Activated CD4-positive, alpha-beta T cell treated with anti-CD3 and anti-CD28 coated beads, Interleukin-2, amount 10 ng/mL, durations not matched to agents 24 days and 14 days (primary cell): ENCODE results near the gene KLF4. TPM values are rescaled to one million over a fixed set of nuclear protein-coding genes. Genes with fewer than 3 reads are reported as not detected.

Source experiments
- DNase-seq: peaks from one replicate; pipeline ENCODE4 v3.0.0; 2022
- H3K27ac Mint-ChIP-seq: one replicate; pipeline ENCODE4 v1.8.0; 2022; ENCODE audit warnings: mild to moderate bottlenecking, mixed read lengths
- H3K27me3 Mint-ChIP-seq: one replicate; pipeline ENCODE4 v1.8.0; 2022; ENCODE audit warnings: mixed read lengths
- H3K36me3 Mint-ChIP-seq: one replicate; pipeline ENCODE4 v1.8.0; 2022; ENCODE audit warnings: low read depth, mild to moderate bottlenecking, mixed read lengths
- H3K4me1 Mint-ChIP-seq: one replicate; pipeline ENCODE4 v1.8.0; 2021; ENCODE audit warnings: mixed read lengths
- H3K4me3 Mint-ChIP-seq: one replicate; pipeline ENCODE4 v1.8.0; 2022; ENCODE audit warnings: mild to moderate bottlenecking, moderate library complexity, mixed read lengths
- H3K9me3 Mint-ChIP-seq: one replicate; pipeline ENCODE4 v1.8.0; 2021; ENCODE audit warnings: mixed read lengths
- intact Hi-C: fragments of 100-400 bp; cut with micrococcal nuclease; formaldehyde crosslinking; loops from one replicate; pipeline ENCODE4 v1.15.1; 2023
- total RNA-seq: library from RNA; stranded (reverse); gene quantifications from 2 replicates; pipeline ENCODE4 v1.2.3, GENCODE V29; 2022

Gene KLF4
- total RNA-seq, 1 donor from 2014 or later: 1.0 TPM

DNA sequence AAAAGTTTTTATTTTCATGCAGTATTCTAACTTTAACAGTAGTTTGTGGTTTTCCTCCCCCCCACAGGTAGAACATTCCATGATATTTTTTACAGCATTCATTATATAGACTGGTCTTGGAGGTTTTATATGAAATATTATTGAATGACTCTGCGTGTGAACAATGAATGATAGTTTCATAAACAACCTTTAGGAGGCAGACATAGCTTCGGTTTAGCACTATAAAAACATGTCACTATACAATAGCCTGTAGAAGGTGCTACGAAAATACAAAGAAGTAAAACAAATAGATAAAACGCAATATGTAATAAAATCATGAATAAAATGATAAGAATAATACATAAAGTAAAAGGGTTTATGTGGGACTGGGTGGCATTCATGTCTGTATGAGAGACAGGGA lies 8.5 kb downstream of the KLF4 start:
- Mint-ChIP-seq H3K27me3 (peaks cover 23% of the 10 kb centered on the region), H3K36me3 (no peaks in the 10 kb centered on the region), H3K27ac (no peak overlapping the region), H3K9me3 (no peaks in the 10 kb centered on the region), H3K4me3 (no peak overlapping the region), H3K4me1 (no peaks in the 10 kb centered on the region)
- no peak for DNase-seq
- intact Hi-C loops: no loop called here

DNA sequence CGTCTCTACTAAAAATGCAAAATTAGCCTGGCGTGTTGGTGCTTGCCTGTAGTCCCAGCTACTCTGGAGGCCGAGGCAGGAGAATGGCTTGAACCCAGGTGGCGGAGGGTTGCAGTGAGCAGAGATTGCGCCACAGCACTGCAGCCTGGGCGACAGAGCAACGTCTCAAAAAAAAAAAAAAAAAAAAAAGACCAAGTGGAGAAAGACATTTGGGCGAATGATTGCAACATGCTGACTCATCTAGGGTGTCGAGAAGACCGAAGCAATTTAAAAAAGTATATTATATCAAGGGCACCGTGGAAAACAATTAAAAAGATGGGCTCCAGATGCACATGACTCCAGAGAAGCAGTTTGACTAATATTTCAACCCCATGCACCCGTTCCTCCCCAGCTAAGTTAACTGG lies 9.2 kb downstream of the KLF4 start:
- Mint-ChIP-seq H3K4me1 (no peaks in the 10 kb centered on the region), H3K36me3 (no peaks in the 10 kb centered on the region)
- intact Hi-C loops: no loop called here

DNA sequence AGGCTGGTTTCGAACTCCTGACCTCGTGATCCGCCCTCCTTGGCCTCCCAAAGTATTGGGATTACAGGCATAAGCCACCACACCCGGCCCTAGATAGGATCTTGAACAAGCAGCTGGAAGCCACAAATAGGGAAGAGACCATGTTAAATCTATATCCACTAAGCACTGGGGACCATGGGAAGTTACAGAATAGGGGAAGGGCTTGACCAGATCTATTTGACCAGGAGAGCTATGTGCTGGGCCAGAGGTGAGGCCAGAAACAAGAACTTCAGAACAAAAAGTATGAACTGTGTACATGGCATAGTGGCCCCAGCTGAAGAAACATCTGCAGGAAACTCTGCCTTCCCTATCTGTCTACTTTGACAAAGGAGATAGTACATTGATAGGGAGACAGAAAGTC lies 10.8 kb downstream of the KLF4 start:
- intact Hi-C loops: no loop called here
- H3K9me3 Mint-ChIP-seq: no peaks in the 10 kb centered on the region
- DNase-seq: no peak
- no peaks in the 10 kb centered on the region for H3K4me1 Mint-ChIP-seq
- H3K27me3 Mint-ChIP-seq: peaks cover 12% of the 10 kb centered on the region
- no peak overlapping the region for H3K4me3 Mint-ChIP-seq
- H3K36me3 Mint-ChIP-seq: no peaks in the 10 kb centered on the region
- no peak overlapping the region for H3K27ac Mint-ChIP-seq

More for the DNA sequence above, 9.2 kb downstream of the KLF4 start:
- Mint-ChIP-seq H3K4me3 (no peak overlapping the region), H3K9me3 (no peaks in the 10 kb centered on the region), H3K27me3 (peaks cover 16% of the 10 kb centered on the region), H3K27ac (no peak overlapping the region)
- no peak for DNase-seq

DNA sequence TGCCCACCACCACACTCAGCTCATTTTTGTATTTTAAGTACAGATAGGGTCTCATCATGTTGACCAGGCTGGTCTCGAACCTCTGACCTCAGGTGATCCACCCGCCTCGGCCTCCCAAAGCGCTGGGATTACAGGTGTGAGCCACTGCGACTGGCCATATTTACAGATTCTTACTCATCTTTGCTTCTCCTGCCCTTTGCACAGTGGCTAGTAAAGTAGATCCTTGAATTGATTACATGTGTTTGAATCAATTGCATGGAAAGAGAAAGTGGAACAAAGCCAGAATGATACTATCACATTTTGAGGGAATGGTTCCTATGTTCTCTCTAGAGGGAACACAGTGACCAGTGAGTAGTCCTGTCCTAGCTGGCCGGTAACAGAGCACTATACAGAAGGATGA lies 15.4 kb downstream of the KLF4 start:
- no peak overlapping the region for H3K4me3 Mint-ChIP-seq
- intact Hi-C loops: no loop called here
- H3K9me3 Mint-ChIP-seq: no peaks in the 10 kb centered on the region
- no peaks in the 10 kb centered on the region for H3K36me3 Mint-ChIP-seq
- no peak overlapping the region for H3K27ac Mint-ChIP-seq
- H3K4me1 Mint-ChIP-seq: no peaks in the 10 kb centered on the region
- DNase-seq: no peak
- peaks cover 2% of the 10 kb centered on the region for H3K27me3 Mint-ChIP-seq

DNA sequence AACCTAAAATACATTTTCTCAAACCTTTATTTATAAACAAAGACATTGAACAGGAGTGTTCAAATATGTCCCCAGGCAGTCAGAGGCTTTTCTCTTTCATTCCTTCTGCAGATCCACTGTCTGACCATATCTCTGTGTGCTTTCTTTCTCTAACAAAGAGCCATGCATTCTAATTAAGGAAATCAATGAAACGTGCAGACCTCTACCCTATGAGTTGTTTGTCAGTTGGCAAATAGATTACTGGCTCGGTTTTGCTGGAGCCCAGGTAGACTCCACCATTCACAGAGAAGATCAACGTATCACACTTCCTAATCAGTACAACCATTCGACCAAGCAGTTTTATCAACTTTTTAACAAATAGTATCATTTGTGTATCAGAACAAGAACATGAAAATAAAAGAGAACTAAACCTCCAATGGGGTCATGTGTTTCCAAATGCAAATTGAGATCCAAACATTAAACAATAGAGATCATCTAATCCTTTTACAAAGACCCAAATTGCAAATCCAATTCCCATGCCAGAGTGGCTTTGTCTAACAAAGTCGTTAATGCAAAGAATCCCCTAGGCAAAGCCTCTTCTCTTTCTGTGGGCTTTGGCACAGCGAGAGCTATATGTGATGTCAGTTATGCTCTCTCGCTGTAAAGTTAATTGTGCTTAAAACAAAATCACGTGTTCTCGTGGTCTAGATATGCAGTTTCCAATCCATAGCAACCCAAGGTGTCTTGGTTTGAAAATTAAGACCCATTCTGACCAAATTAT lies 16.8 kb downstream of the KLF4 start:
- H3K4me1 Mint-ChIP-seq: no peaks in the 10 kb centered on the region
- H3K9me3 Mint-ChIP-seq: no peaks in the 10 kb centered on the region
- DNase-seq: no peak
- H3K4me3 Mint-ChIP-seq: no peak overlapping the region
- intact Hi-C loops: no loop called here
- no peak overlapping the region for H3K27ac Mint-ChIP-seq
- no peaks in the 10 kb centered on the region for H3K36me3 Mint-ChIP-seq
- peaks cover under 1% of the 10 kb centered on the region for H3K27me3 Mint-ChIP-seq

DNA sequence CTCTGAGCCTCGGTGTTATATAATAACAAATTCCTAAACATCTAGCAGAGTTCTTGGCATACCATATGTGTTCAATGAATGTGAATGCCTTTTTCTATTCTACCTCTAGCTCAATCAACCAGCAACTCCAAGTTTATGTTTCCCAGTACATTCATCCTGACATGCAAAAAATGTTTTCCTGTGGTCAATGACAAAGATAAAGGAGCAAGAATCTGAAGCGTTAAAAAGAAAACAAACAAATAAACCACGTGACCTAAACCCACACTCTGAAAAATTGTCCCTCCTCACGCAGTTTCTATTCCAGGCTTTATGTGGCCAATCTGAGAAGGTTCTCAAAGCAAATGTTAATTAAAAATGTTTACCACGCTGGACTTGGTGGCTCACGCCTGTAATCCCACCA lies 18.0 kb downstream of the KLF4 start:
- H3K27me3 Mint-ChIP-seq: peaks cover 11% of the 10 kb centered on the region
- intact Hi-C loops: no loop called here
- no peaks in the 10 kb centered on the region for H3K36me3 Mint-ChIP-seq
- no peak for DNase-seq
- no peak overlapping the region for H3K4me3 Mint-ChIP-seq
- H3K4me1 Mint-ChIP-seq: no peaks in the 10 kb centered on the region
- no peaks in the 10 kb centered on the region for H3K9me3 Mint-ChIP-seq
- H3K27ac Mint-ChIP-seq: no peak overlapping the region

DNA sequence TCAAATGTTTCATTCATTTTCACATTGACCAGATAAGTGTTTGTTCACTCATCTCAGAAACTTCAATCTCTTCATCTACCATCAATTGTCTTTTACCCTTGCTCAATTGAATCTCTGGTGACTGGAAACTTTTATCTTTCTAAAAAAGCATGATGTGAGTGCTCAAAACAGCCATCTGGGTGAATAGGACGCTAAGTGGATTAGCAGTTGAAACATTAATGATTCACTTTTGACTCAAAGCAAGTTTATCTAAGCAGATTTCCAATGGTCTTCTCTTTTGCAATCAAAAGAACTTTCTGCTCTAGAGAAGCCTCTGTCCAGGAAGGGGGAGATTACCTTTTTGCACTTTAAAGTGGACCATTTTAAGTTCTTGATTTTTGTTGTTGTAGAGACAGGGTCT lies 22.2 kb downstream of the KLF4 start:
- Mint-ChIP-seq H3K4me1 (no peaks in the 10 kb centered on the region), H3K27me3 (peaks cover 30% of the 10 kb centered on the region), H3K4me3 (no peak overlapping the region), H3K27ac (no peak overlapping the region), H3K9me3 (no peaks in the 10 kb centered on the region), H3K36me3 (no peaks in the 10 kb centered on the region)
- no peak for DNase-seq
- intact Hi-C loops: loop anchor here (5.0 kb wide), 1 partner anchor 1100 kb away; no protein-coding TSS in a partner anchor

DNA sequence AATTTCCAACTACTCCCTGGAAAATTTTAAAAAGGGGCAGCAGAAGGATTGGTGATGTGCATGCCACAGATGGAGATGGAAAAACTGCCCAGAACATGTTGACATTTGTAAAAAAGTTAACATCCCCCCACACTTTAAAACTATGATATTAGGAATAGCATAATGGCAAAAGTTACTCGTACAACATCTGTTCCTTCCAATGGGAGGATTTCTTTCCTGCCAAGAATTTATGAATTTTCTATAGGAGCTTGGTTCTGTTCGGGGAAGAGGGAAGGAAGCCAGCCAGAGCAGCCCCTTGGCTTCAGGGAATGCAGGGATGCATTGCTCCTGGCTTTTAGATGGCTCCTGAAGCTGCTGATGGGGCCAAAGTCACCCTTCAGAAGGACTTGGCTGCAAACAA lies 22.7 kb downstream of the KLF4 start:
- intact Hi-C loops: loop anchor here (5.0 kb wide), 1 partner anchor 1100 kb away; no protein-coding TSS in a partner anchor
- H3K4me3 Mint-ChIP-seq: no peak overlapping the region
- H3K27me3 Mint-ChIP-seq: peaks cover 32% of the 10 kb centered on the region
- no peaks in the 10 kb centered on the region for H3K4me1 Mint-ChIP-seq
- DNase-seq: no peak
- no peaks in the 10 kb centered on the region for H3K36me3 Mint-ChIP-seq
- H3K9me3 Mint-ChIP-seq: no peaks in the 10 kb centered on the region
- no peak overlapping the region for H3K27ac Mint-ChIP-seq

DNA sequence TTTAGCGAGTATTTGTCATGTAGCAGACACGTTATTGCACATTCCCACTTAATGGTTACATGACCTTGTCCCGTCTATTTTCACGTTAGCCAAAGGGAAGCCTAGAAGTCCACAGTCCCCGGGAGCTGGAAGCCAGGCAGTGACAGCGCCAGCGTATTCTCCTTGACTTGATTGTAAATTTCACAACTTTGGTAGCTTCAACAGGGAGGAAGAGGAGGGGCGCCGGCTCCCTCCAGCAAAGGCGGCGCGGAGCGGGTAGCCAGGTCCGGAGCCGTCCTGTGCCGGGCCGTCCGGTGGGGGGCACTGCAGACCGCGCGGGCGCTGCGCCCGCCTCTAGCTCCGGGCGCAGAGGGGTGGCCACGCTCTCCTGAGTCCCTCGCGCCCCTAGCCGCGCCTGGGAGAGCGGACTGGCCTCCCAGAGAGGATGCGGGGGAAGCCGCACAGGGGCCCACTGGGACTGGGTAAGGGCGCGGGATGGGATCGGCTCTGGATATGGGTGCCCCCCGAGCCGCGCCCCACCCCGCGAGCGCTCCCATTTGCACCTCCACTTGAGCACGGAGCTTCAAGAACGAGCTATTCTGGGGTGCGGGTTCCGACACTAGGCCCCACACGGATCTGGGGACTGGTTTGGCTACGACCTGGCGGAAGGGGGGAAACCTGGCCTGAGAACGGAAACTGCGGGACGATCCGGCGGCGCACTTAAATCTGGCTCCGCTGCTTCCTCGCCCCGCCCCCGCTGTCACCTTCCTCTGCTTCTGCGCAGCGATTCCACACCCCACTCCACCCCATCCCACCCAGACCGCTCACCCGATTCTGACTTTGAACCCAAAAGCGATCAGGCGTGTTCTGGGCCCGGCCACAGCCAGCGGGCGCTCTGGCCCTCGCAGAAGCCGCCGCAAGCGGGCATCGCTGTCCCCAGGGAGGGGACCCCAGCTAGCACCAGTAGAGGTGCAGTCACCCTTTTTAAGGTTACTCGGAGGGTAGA lies 23.8 kb downstream of the KLF4 start:
- peak; percentile 70 for DNase-seq

DNA sequence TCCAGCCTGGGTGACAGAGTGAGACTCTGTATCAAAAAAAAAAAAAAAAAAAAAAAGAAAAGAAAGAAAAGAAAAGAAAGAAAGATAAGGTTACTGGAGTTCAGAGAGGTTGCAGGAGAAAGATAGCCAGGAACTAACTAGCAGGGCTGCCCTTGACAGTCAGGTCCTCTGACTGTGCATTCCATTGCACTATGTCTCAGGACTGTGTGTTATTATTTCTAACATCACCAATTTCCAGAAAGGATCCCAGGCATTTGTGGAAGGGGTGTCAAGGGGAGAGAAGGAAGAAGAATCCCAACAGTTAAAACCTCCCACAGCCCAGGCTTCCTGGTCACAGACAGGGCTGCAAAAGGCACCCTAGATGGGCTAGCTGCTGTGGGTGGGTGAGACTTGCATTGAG lies 25.1 kb downstream of the KLF4 start:
- DNase-seq: no peak
- Mint-ChIP-seq H3K9me3 (no peaks in the 10 kb centered on the region), H3K36me3 (no peaks in the 10 kb centered on the region), H3K4me1 (no peaks in the 10 kb centered on the region), H3K27me3 (peaks cover 34% of the 10 kb centered on the region), H3K4me3 (no peak overlapping the region), H3K27ac (no peak overlapping the region)
- intact Hi-C loops: no loop called here

More for the DNA sequence above, 23.8 kb downstream of the KLF4 start:
- intact Hi-C loops: loop anchor here (5.0 kb wide), 1 partner anchor 1102 kb away; no protein-coding TSS in a partner anchor
- peaks cover 34% of the 10 kb centered on the region for H3K27me3 Mint-ChIP-seq
- no peaks in the 10 kb centered on the region for H3K9me3 Mint-ChIP-seq
- peak overlapping the region; percentile 54 for H3K4me3 Mint-ChIP-seq
- no peaks in the 10 kb centered on the region for H3K4me1 Mint-ChIP-seq
- no peaks in the 10 kb centered on the region for H3K36me3 Mint-ChIP-seq
- no peak overlapping the region for H3K27ac Mint-ChIP-seq

DNA sequence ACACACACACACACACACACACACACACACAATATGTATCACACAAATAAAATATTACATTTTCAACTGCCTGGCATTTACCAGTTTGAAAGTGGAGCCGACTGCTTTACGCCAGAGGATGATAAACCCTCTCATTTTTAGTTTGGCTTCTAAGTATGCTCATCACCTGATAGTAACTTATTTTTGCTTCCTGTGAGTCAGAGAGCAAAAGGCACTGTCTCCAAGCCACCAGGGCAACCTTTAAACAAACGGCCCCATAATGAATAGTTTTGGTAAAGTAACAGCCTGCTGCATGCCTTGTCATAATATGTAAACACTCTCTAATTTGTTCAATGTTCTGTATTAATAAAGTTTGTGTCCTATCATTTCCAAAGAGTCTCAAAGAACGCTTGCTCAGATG lies 26.9 kb downstream of the KLF4 start:
- Mint-ChIP-seq H3K4me1 (no peaks in the 10 kb centered on the region), H3K27me3 (peaks cover 33% of the 10 kb centered on the region), H3K4me3 (no peak overlapping the region), H3K9me3 (no peaks in the 10 kb centered on the region), H3K36me3 (no peaks in the 10 kb centered on the region), H3K27ac (no peak overlapping the region)
- intact Hi-C loops: no loop called here
- DNase-seq: no peak

DNA sequence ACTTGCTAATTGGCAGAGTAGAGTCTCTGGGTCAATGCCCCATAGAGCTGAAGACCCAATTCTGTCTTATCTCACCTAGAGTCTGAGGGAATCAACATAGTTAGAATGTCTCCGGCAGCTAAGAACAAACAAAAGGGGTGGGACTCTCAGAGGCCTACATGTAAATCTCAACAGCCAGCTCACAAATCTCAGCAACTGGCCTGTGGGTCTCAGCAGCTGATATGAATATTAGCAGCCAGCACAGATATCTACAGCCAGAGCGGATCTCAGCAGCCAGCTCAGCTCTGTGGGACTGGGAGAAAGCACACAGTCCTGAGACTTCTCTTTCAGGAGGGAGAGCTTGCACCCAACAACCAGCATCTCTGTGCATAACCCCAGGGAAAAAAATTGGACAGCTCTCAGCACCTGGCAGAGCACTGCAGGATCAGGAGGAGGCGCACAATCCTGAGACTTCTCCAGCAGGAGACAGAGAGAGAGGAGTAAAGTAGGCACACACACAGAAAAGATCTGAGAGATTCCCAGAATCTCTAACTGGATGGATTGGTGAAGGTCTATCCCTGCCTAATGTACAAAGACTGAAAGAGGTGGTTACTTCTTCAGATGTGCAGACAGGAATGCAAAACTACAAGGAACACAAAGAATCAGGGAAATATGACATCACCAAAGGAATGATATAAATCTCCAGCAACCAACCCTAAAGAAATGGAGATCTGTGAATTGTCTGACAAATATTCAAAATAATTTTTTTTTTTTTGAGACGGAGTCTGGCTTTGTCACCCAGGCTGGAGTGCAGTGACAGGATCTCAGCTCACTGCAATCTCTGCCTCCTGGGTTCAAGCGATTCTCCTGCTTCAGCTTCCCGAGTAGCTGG lies 29.2 kb downstream of the KLF4 start:
- Mint-ChIP-seq H3K27ac (no peak overlapping the region), H3K27me3 (peaks cover 19% of the 10 kb centered on the region)

DNA sequence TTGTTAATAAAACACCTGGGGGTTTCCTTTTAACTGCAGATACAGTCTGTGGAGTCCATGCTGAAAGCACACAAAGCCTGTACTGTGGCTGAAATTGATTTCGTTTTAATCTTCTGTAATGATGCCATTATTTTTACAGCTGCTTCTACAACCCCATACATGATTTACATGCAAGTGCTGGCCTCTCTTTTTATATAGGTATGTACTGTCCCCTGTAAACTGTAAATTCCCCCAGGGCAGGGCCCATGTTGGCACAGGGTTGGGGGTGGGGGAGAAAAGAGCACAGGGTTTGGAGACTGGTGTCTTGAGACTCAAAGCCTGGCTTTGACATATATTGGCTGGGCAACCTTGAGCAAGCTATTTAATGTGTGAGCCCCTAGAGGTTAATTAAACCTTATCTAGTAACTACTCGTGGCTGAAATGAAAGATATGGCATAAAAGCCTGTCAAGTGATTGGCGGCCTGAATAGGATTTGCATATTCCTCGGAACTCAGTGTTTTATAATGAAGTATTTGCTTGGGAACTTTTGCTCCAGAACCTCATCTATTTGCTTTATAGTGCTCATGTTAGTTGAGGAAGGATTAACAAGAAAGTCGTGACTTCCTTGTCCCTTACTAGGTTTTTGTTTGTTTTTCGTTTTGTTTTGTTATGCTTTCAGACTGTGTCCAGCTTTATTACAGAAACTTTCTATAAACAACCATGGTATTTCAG lies 34.0 kb downstream of the KLF4 start:
- no peaks in the 10 kb centered on the region for H3K9me3 Mint-ChIP-seq
- H3K27ac Mint-ChIP-seq: no peak overlapping the region
- no peak overlapping the region for H3K4me3 Mint-ChIP-seq
- intact Hi-C loops: no loop called here
- no peak for DNase-seq
- H3K27me3 Mint-ChIP-seq: no peaks in the 10 kb centered on the region
- no peaks in the 10 kb centered on the region for H3K36me3 Mint-ChIP-seq
- no peaks in the 10 kb centered on the region for H3K4me1 Mint-ChIP-seq

More for the DNA sequence above, 29.2 kb downstream of the KLF4 start:
- H3K36me3 Mint-ChIP-seq: no peaks in the 10 kb centered on the region
- no peaks in the 10 kb centered on the region for H3K9me3 Mint-ChIP-seq
- H3K4me1 Mint-ChIP-seq: no peaks in the 10 kb centered on the region
- DNase-seq: no peak
- intact Hi-C loops: no loop called here
- no peak overlapping the region for H3K4me3 Mint-ChIP-seq
